Measurements from ENCODE around the gene MAST4. TPM values are rescaled to one million over a fixed set of nuclear protein-coding genes. Genes with fewer than 3 reads are reported as not detected.

Gene MAST4
- total and polyA plus RNA-seq, 2 of the 13 experiments (the other 11 are each of a cell fraction or from before 2014, with no cell fraction given): 3.4 to 3.7 TPM

- TF ChIP-seq POGZ (CRISPR knock-in tag; IDR thresholded peaks at IDR 0.05) (no peak), ZNF33B (CRISPR knock-in tag; IDR thresholded peaks at IDR 0.05) (no peak), ZNF451 (CRISPR knock-in tag; IDR thresholded peaks at IDR 0.05) (no peak)
These were observed 50.4 kb downstream of the MAST4 start (continued) for GRCh38 chr5:66646570-66646969.

- Histone ChIP-seq H4K20me1 (ENCODE audit: insufficient read depth, low read length) (no peaks in the 10 kb centered on the region), H3K36me3 (replicated peaks in 1 of 2; ENCODE audit: control insufficient read depth in 1 of 2, insufficient read depth in 2 of 2, low read length in 2 of 2) (no peaks in the 10 kb centered on the region), H2AFZ (ENCODE audit: low read length) (no peak overlapping the region), H3K9ac (ENCODE audit: insufficient read depth, low read depth, low read length) (no peak overlapping the region), H3K4me2 (ENCODE audit: low read depth, low read length) (no peak overlapping the region), H3K4me3 (replicated peaks in 1 of 3; ENCODE audit: insufficient read depth in 1 of 3, low read depth in 2 of 3, low read length in 3 of 3) (no peak overlapping the region), H3K79me2 (ENCODE audit: insufficient read depth, low read length) (no peaks in the 10 kb centered on the region), H3K27ac (ENCODE audit: extremely low read length, insufficient read depth, low read length) (no peak overlapping the region), H3K4me1 (ENCODE audit: insufficient read depth, low read length) (no peaks in the 10 kb centered on the region), H3K27me3 (ENCODE audit: control insufficient read depth in 1 of 2, insufficient read depth in 2 of 2, low read length in 2 of 2) (no peaks in the 10 kb centered on the region; a peak in 1 of 5 replicates), H3K9me3 (ENCODE audit: low read length) (no peaks in the 10 kb centered on the region)
- ATAC-seq: no peak
- intact Hi-C loops (cut with micrococcal nuclease; ENCODE audit: unreplicated experiment) (no loop called here), in situ Hi-C loops (cut with HindIII; ENCODE audit: extremely low pct_ligation_motif_present, low pct_unique_long_range_greater_than_20kb) (no loop called here)
- no TSS peak for BruUV-seq (replicated peaks)
- TF ChIP-seq PRDM10 (CRISPR knock-in tag; IDR thresholded peaks at IDR 0.05; ENCODE audit: low read depth) (no peak), E2F5 (CRISPR knock-in tag; conservative IDR thresholded peaks at IDR 0.05) (no peak)
- ChIA-PET POLR2A (no interaction called here), CTCF (ENCODE audit: low intra/inter-chr PET ratio, low total read pairs) (no interaction called here)
- no peak for DNase-seq (ENCODE audit: low spot score)
- FAIRE-seq: no peak
- WGBS (ENCODE audit: low lambda C conversion rate): 2% methylated on average over 3 of the region's 3 CpGs
These were observed 51.1 kb downstream of the MAST4 start for GRCh38 chr5:66647146-66647856.

All from HepG2 (cell line).